Activated CD8-positive, alpha-beta memory T cell treated with anti-CD3 and anti-CD28 coated beads for 36 hours (primary cell): ENCODE measurements around the gene NAT14. TPM values are rescaled to one million over a fixed set of nuclear protein-coding genes. Genes with fewer than 3 reads are reported as not detected.

ENCODE experiments used
- CTCF ChIA-PET: fragments of 350-600 bp; sonication (Branson Sonifier 250); formaldehyde crosslinking; loops from one replicate; lab custom pipeline; 2021; ENCODE audit warnings: antibody characterized with exemption; lab: Charles Lee
- POLR2A ChIA-PET: fragments of 350-600 bp; sonication (Branson Sonifier 250); formaldehyde crosslinking; loops from one replicate; lab custom pipeline; 2021; ENCODE audit warnings: antibody characterized with exemption; lab: Charles Lee
- total RNA-seq, 2 experiments: library from RNA; stranded (reverse); gene quantifications; one replicate each; pipeline ENCODE4 v1.2.3, GENCODE V29; 2021

NAT14 gene
- total RNA-seq, 2 experiments from 2014 or later = 32.7 to 33.1 TPM

DNA sequence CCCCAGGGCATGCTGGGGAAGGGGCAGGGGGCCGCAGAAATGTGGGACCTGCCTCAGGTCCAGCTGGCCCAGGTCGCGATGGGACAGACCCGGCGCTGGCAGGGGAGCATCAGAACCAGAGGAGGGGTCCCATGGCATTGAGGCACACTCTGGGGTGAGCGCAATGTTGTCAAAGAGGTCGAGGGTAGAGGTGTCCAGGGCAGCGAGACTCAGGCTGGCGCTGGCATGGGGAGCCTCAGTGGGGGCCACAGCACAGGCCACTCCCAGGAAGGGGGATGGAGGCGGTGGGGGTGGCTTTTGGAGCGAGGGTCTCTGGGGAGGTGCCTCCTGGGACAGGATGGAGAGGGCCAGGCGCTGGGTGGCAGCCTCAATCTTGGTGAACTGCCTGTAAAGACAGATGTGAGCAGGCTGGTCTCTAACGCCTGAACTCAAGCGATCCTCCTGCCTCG, 21.4 kb upstream of the NAT14 start:
- CTCF ChIA-PET = interaction anchor here (0.6 to 1.6 kb wide), 2 partner anchors 40 to 175 kb away, joined by 3 to 6 read pairs; no protein-coding TSS in a partner anchor
- POLR2A ChIA-PET = no interaction called here

DNA sequence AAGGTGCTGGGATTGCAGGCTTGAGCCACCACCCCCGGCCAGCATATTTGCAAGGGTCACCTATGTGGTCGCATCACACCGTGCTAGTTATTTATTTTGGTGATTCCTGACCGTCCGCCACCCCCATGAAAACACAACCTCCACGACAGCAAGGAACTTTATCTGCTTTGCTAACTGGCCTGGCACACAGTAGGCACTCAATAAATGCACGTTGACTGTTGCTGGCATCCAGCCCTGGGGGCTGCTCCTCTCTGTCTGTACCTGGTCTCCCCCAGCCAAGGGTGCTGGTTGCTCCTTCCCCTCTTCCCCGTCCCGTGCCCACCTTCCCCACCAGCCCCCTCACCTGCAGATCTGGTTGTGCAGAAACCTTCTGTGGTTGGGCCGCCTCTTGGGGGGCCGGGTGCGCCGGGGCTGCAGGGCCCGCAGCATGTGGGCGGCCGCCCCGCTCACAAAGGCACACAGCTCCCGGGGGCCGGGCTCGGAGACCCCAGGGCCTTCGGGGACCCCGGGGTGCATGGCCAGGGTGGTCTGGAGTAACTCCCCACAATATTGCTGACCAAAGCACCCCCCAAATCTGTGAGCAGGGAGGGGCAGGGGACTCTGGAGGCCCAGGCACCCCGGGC, 20.8 kb upstream of the NAT14 start:
- CTCF ChIA-PET = interaction anchor here (0.6 to 1.6 kb wide), 2 partner anchors 39 to 175 kb away, joined by 3 to 6 read pairs; no protein-coding TSS in a partner anchor
- POLR2A ChIA-PET = no interaction called here

DNA sequence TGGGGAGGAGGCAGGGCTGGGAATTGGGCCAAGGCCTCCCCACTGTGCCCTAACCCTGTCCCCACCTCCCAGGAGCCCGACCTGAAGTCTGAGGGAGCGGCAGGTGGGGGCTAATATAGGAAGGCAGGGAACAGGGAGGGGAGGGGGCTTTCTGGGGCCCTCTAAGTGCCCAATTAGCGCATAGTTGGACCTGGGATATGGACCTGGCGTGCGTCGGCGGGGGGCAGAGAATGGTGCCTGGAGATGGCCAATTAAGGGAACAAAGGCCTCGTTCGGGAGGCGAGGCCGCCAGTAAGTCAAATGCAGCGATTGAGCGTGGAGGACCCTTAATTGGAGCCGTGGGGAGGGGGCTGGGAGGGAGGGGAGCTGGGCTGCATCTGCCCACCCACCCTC, 20.3 kb upstream of the NAT14 start, which contains the start of gene C19orf85:
Gene C19orf85, minus strand, starts transcription at position 90 of the 393 bp plus-strand sequence. CDS start 197 bp downstream, outside the sequence.
- CTCF ChIA-PET = no interaction called here
- POLR2A ChIA-PET = no interaction called here

DNA sequence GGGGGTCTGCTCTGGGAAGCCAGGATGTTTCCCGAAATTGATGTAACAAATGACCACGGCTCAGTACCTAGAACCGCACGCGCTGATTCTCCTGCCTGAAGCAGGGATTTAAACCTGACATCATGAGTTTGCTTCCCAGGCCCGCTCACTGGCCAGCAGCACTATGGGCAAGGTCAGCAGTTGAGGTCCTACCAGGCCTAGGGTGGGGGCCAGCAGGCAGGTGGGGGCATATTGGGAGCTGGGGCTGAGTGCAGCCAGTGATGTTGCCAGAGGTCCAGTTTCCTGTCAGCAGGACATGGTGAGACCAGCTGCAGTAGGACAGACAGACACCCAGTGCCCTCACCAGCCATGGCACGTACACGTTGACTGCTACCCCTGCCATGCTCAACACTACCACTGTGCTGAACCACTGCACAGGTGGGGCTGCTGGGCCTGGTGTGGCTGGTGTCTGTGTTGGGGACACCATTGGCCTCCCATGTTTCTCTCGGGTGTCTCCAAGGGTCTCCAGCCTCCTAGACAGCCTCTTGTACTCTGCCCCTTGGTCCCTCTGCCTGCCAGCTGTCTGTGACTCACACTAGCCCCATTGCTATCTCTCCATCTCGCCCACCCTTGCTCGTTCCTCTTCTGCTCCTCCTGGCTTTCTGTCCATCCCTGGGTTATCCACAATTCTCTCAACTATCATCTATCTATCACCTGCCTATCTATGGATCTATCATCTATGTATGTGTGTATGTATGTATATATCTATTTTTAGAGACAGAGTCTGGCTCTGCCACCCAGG, 19.3 kb upstream of the NAT14 start:
- ChIA-PET POLR2A (no interaction called here), CTCF (interaction anchor here (3.3 kb wide), 1 partner anchor 39 kb away, joined by 46 read pairs; no protein-coding TSS in a partner anchor)

DNA sequence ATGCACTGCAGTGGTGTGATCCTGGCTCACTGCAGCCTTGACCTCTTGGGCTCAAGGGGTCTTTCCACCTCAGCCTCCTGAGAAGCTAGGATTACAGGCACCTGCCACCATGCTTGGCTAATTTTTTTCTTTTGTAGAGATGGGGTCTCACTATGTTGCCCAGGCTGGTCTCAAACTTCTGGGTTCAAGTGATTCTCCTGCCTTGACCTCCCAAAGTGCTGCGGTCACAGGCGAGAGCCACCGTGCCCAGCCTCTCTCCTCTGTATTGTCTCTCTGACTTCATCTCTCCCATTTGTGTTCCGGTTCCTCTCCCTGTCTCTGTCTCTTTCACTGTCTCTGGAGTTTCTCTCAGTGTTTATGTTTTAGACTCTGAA, 18.8 kb upstream of the NAT14 start:
- ChIA-PET CTCF (interaction anchor here (1.2 to 3.3 kb wide), 6 partner anchors 10 to 212 kb away, joined by 4 to 46 read pairs (median 10); partner anchors contain the start of genes ZNF628 and ZNF865), POLR2A (no interaction called here)

DNA sequence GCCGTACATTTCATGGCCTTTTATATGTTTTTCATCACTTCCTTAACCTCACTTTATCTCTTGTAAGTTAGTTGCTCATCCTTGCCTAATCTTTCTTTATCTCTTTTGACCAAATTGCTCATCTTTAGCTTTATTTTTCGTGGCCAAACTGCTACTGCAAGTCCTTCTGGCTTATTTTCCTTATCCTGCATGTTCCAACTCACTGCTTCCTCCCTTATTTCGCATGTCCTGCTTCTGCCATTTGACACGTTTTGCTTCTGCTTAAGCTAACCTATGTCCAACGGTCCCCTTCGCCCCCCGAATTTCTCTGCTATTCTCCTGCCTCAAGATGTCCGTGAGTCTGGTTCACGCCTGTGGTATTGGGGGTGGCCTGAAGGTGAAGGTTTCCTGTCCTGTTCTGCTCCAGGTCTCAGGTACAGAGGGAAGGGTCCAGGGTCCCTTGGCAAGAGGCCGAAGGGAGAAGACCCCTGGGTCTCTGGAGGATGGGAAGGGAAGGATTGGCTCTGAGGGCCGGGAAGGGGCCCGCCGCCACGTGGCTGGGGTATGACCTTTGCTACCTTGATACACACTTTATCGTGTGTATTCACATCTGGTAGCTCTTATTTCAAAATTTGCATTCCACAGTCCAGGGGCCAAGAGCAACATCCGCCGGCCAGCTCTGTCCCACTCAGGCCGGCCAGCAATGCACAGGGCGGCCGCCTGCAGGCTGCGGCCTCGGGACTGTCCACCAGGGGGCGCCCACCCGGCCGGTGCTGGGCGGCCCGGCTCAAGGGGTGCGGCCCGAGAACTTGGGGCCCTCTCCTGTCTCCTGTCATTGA, 17.5 kb upstream of the NAT14 start:
- CTCF ChIA-PET = interaction anchor here (0.6 to 3.3 kb wide), 27 partner anchors 9 to 342 kb away, joined by 3 to 46 read pairs (median 4); partner anchors contain the start of genes BRSK1, NAT14, ZNF628 and ZNF865
- POLR2A ChIA-PET = no interaction called here

DNA sequence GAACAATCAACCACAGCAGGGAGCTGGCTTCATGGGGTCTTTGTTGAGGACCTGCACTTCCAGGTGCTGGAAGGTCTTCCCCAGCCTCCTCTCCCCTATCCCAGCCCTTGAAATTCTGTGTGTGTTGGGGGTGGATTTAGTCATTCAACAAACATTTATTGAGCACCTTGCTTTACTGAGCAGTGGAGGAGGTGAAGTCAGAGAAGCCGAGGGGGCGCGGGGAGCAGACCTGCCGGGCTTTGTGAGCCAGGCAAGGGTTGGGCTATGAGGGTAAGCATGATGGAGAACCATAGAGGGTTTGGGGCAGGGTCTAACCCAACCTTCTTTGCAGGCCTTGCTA, 17.0 kb upstream of the NAT14 start:
- ChIA-PET POLR2A (no interaction called here), CTCF (interaction anchor here (0.6 to 3.3 kb wide), 20 partner anchors 8 to 343 kb away, joined by 3 to 46 read pairs (median 4); partner anchors contain the start of genes BRSK1, NAT14 and ZNF628)

DNA sequence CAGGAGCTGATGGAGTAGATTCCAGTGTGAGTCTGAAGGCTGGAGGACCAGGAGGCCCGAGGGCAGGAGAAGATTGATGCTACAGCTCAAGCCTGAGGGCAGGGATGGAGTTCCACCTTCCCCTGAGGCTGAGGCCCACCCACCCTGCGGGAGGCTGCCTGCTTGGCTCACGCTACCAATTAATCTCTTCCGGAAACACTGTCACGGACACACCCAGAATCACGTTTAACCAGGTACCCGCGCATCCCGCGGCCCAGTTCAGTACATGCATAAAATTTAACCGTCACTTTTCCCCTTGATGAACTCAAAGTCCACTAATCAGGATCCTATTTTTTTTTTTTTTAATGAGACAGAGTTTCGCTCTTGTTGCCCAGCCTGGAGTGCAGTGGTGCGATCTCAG, 13.7 kb upstream of the NAT14 start:
- ChIA-PET CTCF (interaction anchor here (1.8 kb wide), 1 partner anchor 33 kb away, joined by 10 read pairs; no protein-coding TSS in a partner anchor), POLR2A (interaction anchor here (0.6 kb wide), 1 partner anchor 167 kb away, joined by 8 read pairs; no protein-coding TSS in a partner anchor)

DNA sequence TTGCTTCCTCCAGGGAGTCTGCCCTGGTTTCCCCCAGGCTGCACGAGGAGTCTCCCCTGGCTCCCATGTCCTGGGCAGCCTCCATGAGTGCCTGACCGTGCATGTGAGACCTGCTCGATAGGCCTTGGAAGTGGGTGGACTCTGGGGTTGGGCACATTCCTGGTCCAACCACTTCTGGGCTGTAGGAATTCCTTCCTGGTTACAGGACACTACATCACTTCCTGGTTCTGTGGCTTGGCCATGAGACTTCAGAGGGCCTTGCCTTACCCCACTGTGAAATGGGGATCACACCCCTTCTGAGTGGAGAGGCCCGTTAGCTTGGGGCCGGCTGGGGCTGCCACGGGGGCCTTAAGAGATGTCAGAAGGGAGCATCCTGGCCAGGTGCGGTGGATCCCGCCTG, 12.5 kb upstream of the NAT14 start:
- CTCF ChIA-PET = no interaction called here

DNA sequence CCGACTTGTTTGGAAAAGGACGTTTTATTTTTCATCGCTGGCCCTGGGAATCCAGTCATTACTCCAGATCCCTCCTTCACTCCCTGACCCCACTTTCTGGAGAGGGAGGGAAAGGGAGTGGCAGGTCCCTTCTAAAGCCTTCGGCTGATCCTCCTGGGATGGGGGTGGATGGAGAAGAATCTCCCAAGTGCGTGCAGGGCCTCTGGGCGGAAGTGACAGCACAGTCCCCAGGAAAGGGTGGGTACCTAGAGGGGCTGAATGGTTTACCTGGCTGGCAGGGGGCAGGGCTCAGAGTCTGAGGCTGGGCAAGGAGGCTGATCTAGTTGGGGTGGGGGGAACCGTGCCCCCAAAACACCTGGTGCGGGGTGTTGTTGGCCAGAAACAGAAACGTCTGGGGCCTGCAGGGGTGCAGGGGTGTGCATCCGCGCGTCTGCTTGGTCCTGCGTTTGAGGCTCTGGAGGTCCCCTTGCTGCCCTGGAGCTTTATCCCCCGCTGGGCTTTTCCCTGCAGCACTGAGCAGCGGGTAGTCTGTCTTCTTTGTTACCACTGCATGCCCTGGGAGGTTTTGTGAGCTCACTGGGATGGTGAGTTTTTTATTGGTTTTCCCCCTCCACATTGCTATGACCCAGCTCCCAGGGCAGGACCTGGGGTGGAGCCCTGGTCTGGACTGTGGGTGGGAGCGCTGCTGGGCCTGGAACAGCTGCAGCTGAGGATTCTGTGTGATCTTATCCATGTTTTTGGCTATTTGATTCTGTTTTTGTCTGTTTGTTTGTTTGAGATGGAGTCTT, 11.6 kb upstream of the NAT14 start:
- ChIA-PET POLR2A (no interaction called here), CTCF (interaction anchor here (0.9 to 2.6 kb wide), 3 partner anchors 12 to 31 kb away, joined by 3 to 12 read pairs (median 3); partner anchors contain the start of gene ISOC2)

More for the DNA sequence above, 12.5 kb upstream of the NAT14 start:
- POLR2A ChIA-PET = no interaction called here

DNA sequence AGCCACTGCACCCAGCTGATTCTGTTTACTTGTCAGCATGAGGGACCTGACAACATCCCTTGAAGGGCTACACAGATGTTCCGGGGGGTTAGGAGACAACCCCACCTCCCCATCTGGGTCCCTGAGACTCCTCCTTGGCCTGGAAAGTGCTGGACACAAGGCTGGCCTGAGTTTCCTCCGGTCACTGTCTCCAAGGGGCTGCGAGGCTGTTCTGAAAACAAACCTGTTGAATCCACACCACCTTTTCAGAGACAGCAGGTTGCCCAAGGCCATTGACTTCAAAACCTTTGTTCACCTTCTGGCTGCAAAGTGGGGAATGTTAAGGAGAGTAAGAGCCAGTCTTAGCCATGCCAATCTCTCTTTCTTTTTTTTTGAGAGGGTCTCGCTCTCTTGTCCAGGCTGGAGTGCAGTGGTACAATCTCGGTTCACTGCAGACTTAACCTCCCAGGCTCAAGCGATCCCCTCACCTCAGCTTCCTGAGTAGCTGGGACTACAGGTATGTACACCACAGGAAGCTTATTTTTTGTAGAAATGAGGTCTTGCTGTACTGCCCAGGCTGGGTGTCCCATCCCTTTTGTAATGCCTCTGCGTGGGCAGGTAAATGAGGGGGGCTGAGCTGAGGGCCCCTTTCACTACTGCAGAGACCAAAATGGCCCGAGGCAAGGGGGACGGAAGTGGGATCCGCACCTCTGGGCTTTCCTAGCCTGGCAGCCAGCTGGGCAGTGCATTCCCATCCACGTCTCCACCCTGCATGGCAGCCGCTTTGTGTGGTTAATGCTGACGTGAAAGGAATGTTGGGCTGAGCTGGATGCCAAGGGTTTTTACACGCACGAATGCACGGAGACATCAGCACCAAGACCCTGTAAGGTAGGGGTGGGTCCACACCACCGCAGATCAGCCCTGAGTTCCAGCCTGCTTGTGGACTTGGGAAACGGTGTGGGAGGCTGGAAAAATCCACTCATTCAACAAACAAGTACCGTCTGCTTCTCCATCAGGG, 10.4 kb upstream of the NAT14 start:
- ChIA-PET CTCF (interaction anchor here (0.7 to 2.7 kb wide), 5 partner anchors 8 to 132 kb away, joined by 3 to 12 read pairs (median 3); partner anchors contain the start of gene ISOC2), POLR2A (no interaction called here)

DNA sequence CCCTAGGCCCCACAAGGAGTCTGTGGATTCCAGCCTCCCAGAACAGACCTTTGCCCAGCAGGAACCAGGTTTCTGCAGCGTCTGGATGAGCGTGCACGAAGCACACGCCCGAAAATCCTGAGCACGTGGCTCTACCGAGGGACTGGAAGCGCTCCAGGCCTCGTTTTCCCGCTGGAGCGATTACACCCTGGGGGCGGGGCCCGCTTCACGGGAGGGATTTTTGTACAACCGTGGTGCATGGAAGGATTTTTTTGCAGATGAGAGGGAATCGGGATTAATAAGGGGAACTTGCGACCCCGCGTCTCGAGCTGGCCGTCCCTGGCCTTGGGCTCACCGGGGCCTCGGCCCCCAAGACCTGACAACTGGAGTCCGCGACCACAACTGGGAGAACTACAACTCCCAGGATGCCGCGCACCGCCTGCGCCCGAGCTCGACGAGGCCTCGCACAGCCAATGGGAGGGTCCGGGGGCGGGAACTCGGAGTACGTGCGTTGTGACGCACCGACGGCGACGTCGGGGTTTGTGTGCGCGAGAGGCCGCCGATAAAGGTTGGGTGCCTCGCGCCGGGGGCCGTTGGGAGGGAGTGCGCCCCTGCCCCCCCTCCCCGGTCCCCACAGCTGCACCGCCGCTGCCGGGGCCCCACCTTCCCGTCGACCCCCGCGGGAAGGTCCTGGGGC, 8.8 kb upstream of the NAT14 start, which contains the start of gene ZNF628:
Gene ZNF628, plus strand, starts transcription at position 518 of the 676 bp plus-strand sequence. CDS start 3,294 bp downstream, outside the sequence.
- CTCF ChIA-PET = interaction anchor here (0.7 to 3.5 kb wide), 8 partner anchors 9 to 360 kb away, joined by 3 to 21 read pairs (median 6); partner anchors contain the start of gene NAT14
- POLR2A ChIA-PET = interaction anchor here (0.6 to 1.9 kb wide), 9 partner anchors 9 to 315 kb away, joined by 3 to 14 read pairs (median 5); partner anchors contain the start of genes FIZ1, HSPBP1, ISOC2 and NAT14

DNA sequence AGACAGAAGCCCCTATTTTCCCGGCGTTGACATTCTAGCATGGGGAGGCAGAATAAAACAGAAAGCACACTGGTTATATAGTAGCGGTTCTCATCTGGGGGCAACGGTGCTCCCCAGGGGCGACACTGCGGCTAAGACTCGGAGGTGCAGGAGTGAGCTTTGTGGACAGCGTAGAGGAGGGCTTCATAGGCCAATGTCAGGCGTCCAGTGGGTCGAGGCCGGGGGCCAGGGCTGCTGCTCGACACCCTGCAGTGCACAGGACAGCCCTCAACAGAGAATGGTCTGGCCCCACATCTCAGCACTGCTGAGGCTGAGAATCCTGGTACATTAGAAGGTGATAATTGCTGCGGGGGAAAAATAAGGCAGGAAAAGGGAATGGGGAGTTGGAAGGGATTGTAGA, 7.1 kb upstream of the NAT14 start:
- CTCF ChIA-PET = interaction anchor here (0.6 to 3.5 kb wide), 4 partner anchors 26 to 593 kb away, joined by 3 to 21 read pairs (median 3); no protein-coding TSS in a partner anchor
- POLR2A ChIA-PET = no interaction called here

DNA sequence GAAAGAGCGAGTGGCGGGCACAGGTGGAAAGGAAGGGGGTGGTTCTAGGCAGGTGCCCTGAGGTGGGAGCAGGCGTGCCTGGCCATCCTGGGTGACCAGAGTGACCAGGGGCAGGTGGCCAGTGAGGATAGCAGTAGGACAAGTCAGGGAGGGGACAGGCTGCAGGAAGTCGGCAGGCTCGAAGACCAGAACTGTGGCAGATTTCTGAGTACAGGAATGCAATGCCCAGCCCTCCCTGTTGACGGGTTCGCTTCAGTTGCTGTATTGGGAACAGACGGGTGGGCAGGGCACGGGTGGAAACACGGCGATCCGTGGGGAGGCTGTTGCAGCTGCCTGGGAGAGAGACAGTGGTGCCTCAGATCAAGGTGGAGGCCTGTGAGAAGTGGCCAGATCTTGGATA, 6.6 kb upstream of the NAT14 start:
- ChIA-PET CTCF (interaction anchor here (3.5 kb wide), 1 partner anchor 26 kb away, joined by 21 read pairs; no protein-coding TSS in a partner anchor), POLR2A (interaction anchor here (0.9 kb wide), 1 partner anchor 26 kb away, joined by 4 read pairs; no protein-coding TSS in a partner anchor)

DNA sequence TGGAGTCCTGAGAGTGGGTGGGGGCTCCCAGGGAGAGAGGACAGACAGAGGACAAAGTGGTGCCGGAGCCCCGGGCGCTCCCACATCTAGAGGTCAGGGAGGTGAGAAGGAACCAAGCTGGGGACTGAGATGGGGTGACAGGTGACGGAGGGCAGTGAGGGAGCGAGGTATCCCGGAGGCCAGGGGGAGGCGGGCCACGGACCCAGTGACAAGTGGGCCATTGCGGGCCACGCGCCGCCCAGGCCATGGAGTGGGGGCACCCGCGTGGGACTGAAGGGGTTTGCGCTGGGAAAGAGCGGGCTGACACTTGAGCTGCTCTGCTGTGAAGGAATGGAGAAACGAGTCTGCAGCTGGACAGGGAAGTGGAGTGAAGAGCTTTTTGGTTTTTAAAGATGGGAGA, 5.9 kb upstream of the NAT14 start:
- POLR2A ChIA-PET = interaction anchor here (0.6 to 0.9 kb wide), 2 partner anchors 25 to 32 kb away, joined by 4 to 9 read pairs; no protein-coding TSS in a partner anchor
- CTCF ChIA-PET = interaction anchor here (2.1 to 3.5 kb wide), 2 partner anchors 12 to 25 kb away, joined by 5 to 21 read pairs; no protein-coding TSS in a partner anchor
